A673 (cell line): Measurements from ENCODE around the gene CORO6.

Experiments
- EZH2 ChIP-seq: fragments of 200-600 bp; sonication (generic); IDR thresholded peaks from 2 replicates; pipeline ENCODE4 v1.6.1; 2017; ENCODE audit warnings: borderline replicate concordance, low read depth, mild to moderate bottlenecking, mixed read lengths, antibody characterized with exemption, low read length; ENCODE audit not compliant: poor library complexity, severe bottlenecking
- TF ChIP-seq, protein P1 (sequence below): fragments of 300-800, 200-600 bp; sonication (generic); conservative IDR thresholded peaks from 2 replicates; pipeline ENCODE4 v1.5.1; 2017; ENCODE audit warnings: low read depth, mild to moderate bottlenecking, antibody characterized with exemption, low read length, moderate library complexity, mixed read lengths

DNA sequence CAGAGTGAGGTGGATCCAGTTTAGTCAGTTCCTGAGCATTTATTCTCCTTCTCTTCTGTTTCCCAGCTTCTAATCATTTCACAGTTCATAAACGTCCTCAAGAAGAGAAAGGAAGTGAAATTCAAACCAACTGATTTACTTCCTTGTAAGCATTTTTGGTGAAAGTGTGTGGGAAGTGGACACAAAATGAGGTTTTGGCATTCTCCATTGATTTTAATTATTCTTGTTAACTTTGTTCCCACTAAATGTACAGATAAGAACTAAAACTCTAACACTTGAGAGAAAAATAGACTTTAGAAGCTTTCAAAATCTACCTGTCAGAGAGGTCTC, 42.7 kb upstream of the CORO6 start:
- TF ChIP-seq, protein P1, sequence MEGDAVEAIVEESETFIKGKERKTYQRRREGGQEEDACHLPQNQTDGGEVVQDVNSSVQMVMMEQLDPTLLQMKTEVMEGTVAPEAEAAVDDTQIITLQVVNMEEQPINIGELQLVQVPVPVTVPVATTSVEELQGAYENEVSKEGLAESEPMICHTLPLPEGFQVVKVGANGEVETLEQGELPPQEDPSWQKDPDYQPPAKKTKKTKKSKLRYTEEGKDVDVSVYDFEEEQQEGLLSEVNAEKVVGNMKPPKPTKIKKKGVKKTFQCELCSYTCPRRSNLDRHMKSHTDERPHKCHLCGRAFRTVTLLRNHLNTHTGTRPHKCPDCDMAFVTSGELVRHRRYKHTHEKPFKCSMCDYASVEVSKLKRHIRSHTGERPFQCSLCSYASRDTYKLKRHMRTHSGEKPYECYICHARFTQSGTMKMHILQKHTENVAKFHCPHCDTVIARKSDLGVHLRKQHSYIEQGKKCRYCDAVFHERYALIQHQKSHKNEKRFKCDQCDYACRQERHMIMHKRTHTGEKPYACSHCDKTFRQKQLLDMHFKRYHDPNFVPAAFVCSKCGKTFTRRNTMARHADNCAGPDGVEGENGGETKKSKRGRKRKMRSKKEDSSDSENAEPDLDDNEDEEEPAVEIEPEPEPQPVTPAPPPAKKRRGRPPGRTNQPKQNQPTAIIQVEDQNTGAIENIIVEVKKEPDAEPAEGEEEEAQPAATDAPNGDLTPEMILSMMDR = no peak
- TF ChIP-seq EZH2 = no peak
